Measurements from ENCODE around the gene ATCAY.
"Not testable (repeated sequence)": the region's sequence is repeated elsewhere in the genome, so short reads cannot be mapped to it uniquely, and the experiment has no call there.

Gene ATCAY

GRCh38 chr19:3893509-3894179 lies 13.2 kb downstream of the ATCAY start:
- H3K9me3 ChIP-seq (ENCODE audit: control insufficient read depth, insufficient read depth, low read length), result no peaks in the 10 kb centered on the region

GRCh38 chr19:3894959-3895358 lies 14.5 kb downstream of the ATCAY start:
- not testable (repeated sequence) for H3K4me1 ChIP-seq (ENCODE audit: control insufficient read depth, low read length); H3K79me2 ChIP-seq (ENCODE audit: control insufficient read depth, low read length); H3K36me3 ChIP-seq (ENCODE audit: control insufficient read depth, low read length); H3K9me2 ChIP-seq (replicated peaks; ENCODE audit: control insufficient read depth, low read length); H3K4me2 ChIP-seq (ENCODE audit: low read length); H3K27ac ChIP-seq (ENCODE audit: low read depth, low read length); H3K9me3 ChIP-seq (ENCODE audit: control insufficient read depth, insufficient read depth, low read length); H3K27me3 ChIP-seq (ENCODE audit: control insufficient read depth, low read length); H3F3A ChIP-seq (ENCODE audit: control insufficient read depth, insufficient read depth); H4K20me1 ChIP-seq (ENCODE audit: control insufficient read depth, insufficient read depth, low read depth, low read length); H3K4me3 ChIP-seq (ENCODE audit: low read length)

More at GRCh38 chr19:3893509-3894179, 13.2 kb downstream of the ATCAY start:
- H3K4me1 ChIP-seq (ENCODE audit: control insufficient read depth, low read length), result no peaks in the 10 kb centered on the region
- no peak overlapping the region for H3K4me3 ChIP-seq (ENCODE audit: low read length)
- no peak overlapping the region for H3K27ac ChIP-seq (ENCODE audit: low read depth, low read length)
- no peak overlapping the region for H3K4me2 ChIP-seq (ENCODE audit: low read length)
- H3F3A ChIP-seq (ENCODE audit: control insufficient read depth, insufficient read depth), result no peaks in the 10 kb centered on the region
- H3K9me2 ChIP-seq (replicated peaks; ENCODE audit: control insufficient read depth, low read length), result no peaks in the 10 kb centered on the region
- no peaks in the 10 kb centered on the region for H3K27me3 ChIP-seq (ENCODE audit: control insufficient read depth, low read length)
- H3K36me3 ChIP-seq (ENCODE audit: control insufficient read depth, low read length), result no peaks in the 10 kb centered on the region
- TF ChIP-seq EZH2phosphoT487 (IDR thresholded peaks at IDR 0.05; ENCODE audit: borderline replicate concordance, low read length) (no peak), CTCF (IDR thresholded peaks at IDR 0.05; ENCODE audit: low read depth, low read length, poor library complexity, severe bottlenecking) (no peak)
- H3K79me2 ChIP-seq (ENCODE audit: control insufficient read depth, low read length), result no peaks in the 10 kb centered on the region
- no peaks in the 10 kb centered on the region for H4K20me1 ChIP-seq (ENCODE audit: control insufficient read depth, insufficient read depth, low read depth, low read length)

GRCh38 chr19:3895788-3896187 lies 15.3 kb downstream of the ATCAY start:
- Histone ChIP-seq H3K36me3 (ENCODE audit: control insufficient read depth, low read length) (no peaks in the 10 kb centered on the region), H3K79me2 (ENCODE audit: control insufficient read depth, low read length) (no peaks in the 10 kb centered on the region), H3K9me2 (replicated peaks; ENCODE audit: control insufficient read depth, low read length) (no peaks in the 10 kb centered on the region), H3K27me3 (ENCODE audit: control insufficient read depth, low read length) (no peaks in the 10 kb centered on the region), H3K4me1 (ENCODE audit: control insufficient read depth, low read length) (no peaks in the 10 kb centered on the region), H3K27ac (ENCODE audit: low read depth, low read length) (no peak overlapping the region), H4K20me1 (ENCODE audit: control insufficient read depth, insufficient read depth, low read depth, low read length) (no peaks in the 10 kb centered on the region), H3K9me3 (ENCODE audit: control insufficient read depth, insufficient read depth, low read length) (no peaks in the 10 kb centered on the region), H3K4me2 (ENCODE audit: low read length) (no peak overlapping the region), H3F3A (ENCODE audit: control insufficient read depth, insufficient read depth) (no peaks in the 10 kb centered on the region), H3K4me3 (ENCODE audit: low read length) (no peak overlapping the region)
- TF ChIP-seq CTCF (IDR thresholded peaks at IDR 0.05; ENCODE audit: low read depth, low read length, poor library complexity, severe bottlenecking) (no peak), EZH2phosphoT487 (IDR thresholded peaks at IDR 0.05; ENCODE audit: borderline replicate concordance, low read length) (no peak)

- H3K4me1 ChIP-seq (ENCODE audit: control insufficient read depth, low read length), result no peaks in the 10 kb centered on the region
- no peak for TF ChIP-seq CTCF (IDR thresholded peaks at IDR 0.05; ENCODE audit: low read depth, low read length, poor library complexity, severe bottlenecking)
- no peak for TF ChIP-seq EZH2phosphoT487 (IDR thresholded peaks at IDR 0.05; ENCODE audit: borderline replicate concordance, low read length)
- no peaks in the 10 kb centered on the region for H3K9me3 ChIP-seq (ENCODE audit: control insufficient read depth, insufficient read depth, low read length)
- H4K20me1 ChIP-seq (ENCODE audit: control insufficient read depth, insufficient read depth, low read depth, low read length), result no peaks in the 10 kb centered on the region
- H3F3A ChIP-seq (ENCODE audit: control insufficient read depth, insufficient read depth), result no peaks in the 10 kb centered on the region
- no peaks in the 10 kb centered on the region for H3K36me3 ChIP-seq (ENCODE audit: control insufficient read depth, low read length)
- H3K27me3 ChIP-seq (ENCODE audit: control insufficient read depth, low read length), result no peaks in the 10 kb centered on the region
- H3K27ac ChIP-seq (ENCODE audit: low read depth, low read length), result no peak overlapping the region
- no peak overlapping the region for H3K4me3 ChIP-seq (ENCODE audit: low read length)
- no peaks in the 10 kb centered on the region for H3K9me2 ChIP-seq (replicated peaks; ENCODE audit: control insufficient read depth, low read length)
- no peaks in the 10 kb centered on the region for H3K79me2 ChIP-seq (ENCODE audit: control insufficient read depth, low read length)
- no peak overlapping the region for H3K4me2 ChIP-seq (ENCODE audit: low read length)
Observed at GRCh38 chr19:3897936-3898335, 17.5 kb downstream of the ATCAY start.

Data from DOHH2 (cell line).